ENCODE results near the gene NTHL1.

DNA sequence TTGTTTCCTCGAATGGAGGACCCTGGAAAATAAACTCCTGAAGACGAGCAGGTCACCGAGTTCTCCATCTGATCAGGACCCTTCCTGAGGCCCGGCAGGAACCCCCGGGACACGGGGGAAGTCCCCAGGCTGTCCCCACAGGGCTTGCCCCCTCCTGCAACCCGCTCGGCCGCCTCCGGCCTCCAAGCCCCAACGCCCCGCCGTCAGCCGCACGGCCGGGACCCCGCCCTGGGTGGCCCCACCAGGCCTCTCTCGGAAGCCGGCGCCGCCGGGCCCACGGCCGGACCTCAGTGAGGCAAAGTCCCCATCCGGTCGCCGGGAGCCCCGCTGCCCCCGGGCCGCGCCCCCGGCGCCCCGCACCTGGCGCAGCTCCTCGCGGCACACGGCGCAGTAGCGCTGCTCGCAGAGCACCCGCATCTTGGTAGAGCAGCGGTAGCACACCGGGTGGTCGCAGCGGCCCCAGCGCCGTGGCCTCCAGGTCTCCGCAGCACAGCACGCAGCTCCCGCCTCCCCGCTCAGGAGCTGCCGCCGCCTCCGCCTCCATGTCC is 38.4 kb downstream of the NTHL1 start:
- TF ChIP-seq, protein P1, sequence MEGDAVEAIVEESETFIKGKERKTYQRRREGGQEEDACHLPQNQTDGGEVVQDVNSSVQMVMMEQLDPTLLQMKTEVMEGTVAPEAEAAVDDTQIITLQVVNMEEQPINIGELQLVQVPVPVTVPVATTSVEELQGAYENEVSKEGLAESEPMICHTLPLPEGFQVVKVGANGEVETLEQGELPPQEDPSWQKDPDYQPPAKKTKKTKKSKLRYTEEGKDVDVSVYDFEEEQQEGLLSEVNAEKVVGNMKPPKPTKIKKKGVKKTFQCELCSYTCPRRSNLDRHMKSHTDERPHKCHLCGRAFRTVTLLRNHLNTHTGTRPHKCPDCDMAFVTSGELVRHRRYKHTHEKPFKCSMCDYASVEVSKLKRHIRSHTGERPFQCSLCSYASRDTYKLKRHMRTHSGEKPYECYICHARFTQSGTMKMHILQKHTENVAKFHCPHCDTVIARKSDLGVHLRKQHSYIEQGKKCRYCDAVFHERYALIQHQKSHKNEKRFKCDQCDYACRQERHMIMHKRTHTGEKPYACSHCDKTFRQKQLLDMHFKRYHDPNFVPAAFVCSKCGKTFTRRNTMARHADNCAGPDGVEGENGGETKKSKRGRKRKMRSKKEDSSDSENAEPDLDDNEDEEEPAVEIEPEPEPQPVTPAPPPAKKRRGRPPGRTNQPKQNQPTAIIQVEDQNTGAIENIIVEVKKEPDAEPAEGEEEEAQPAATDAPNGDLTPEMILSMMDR (conservative IDR thresholded peaks at IDR 0.05) = no peak
- peak; percentile 65 for TF ChIP-seq ZFX (IDR thresholded peaks at IDR 0.05)
